H9 (cell line): Measurements from ENCODE around the gene CALHM1. TPM values are rescaled to one million over a fixed set of nuclear protein-coding genes. Genes with fewer than 3 reads are reported as not detected.

Experiments
- DNase-seq: peaks from one replicate; pipeline ENCODE4 v3.0.0-alpha.2; 2017
- H2AFZ ChIP-seq: one replicate; pipeline ENCODE4 v1.6.1; 2013; ENCODE audit warnings: mild to moderate bottlenecking, low read length, control low read depth, moderate library complexity
- H2AK5ac ChIP-seq: 2 replicates; pipeline ENCODE4 v1.6.1; 2013; ENCODE audit warnings: low read length, control low read depth, mixed read lengths; ENCODE audit not compliant: insufficient read length
- H2BK120ac ChIP-seq: one replicate; pipeline ENCODE4 v1.6.1; 2013; ENCODE audit warnings: low read depth, mild to moderate bottlenecking, low read length, control low read depth, inconsistent platforms; ENCODE audit not compliant: poor library complexity, severe bottlenecking
- H2BK12ac ChIP-seq: 2 replicates; pipeline ENCODE4 v1.6.1; 2013; ENCODE audit warnings: low read length, control low read depth, mixed read lengths, low read depth; ENCODE audit not compliant: insufficient read length
- H2BK15ac ChIP-seq: 2 replicates; pipeline ENCODE4 v1.6.1; 2013; ENCODE audit warnings: low read depth, low read length, control low read depth
- H2BK20ac ChIP-seq: one replicate; pipeline ENCODE4 v1.6.1; 2013; ENCODE audit warnings: low read depth, mild to moderate bottlenecking, low read length, control low read depth, inconsistent platforms; ENCODE audit not compliant: poor library complexity, severe bottlenecking
- H2BK5ac ChIP-seq: 2 replicates; pipeline ENCODE4 v1.6.1; 2013; ENCODE audit warnings: low read length, control low read depth, mixed read lengths; ENCODE audit not compliant: insufficient read length
- H3K14ac ChIP-seq: 2 replicates; pipeline ENCODE4 v1.6.1; 2013; ENCODE audit warnings: low read length, control low read depth; ENCODE audit not compliant: insufficient read depth
- H3K18ac ChIP-seq: 2 replicates; pipeline ENCODE4 v1.6.1; 2013; ENCODE audit warnings: low read depth, mild to moderate bottlenecking, mixed read lengths, low read length, control low read depth; ENCODE audit not compliant: insufficient read length
- H3K23ac ChIP-seq: 2 replicates; pipeline ENCODE4 v1.6.1; 2013; ENCODE audit warnings: low read length, control low read depth, mixed read lengths, low read depth; ENCODE audit not compliant: insufficient read length
- H3K23me2 ChIP-seq: 2 replicates; pipeline ENCODE4 v1.6.1; 2013; ENCODE audit warnings: low read depth, mild to moderate bottlenecking, mixed read lengths, low read length, control low read depth; ENCODE audit not compliant: insufficient read length, poor library complexity, severe bottlenecking
- H3K27ac ChIP-seq: 2 replicates; pipeline ENCODE4 v1.5.1; 2013; ENCODE audit warnings: low read length, control low read depth, mixed read lengths, low read depth; ENCODE audit not compliant: insufficient read length
- H3K27me3 ChIP-seq: 2 replicates; pipeline ENCODE4 v1.6.1; 2013; ENCODE audit warnings: low read length, control low read depth, inconsistent platforms; ENCODE audit not compliant: insufficient read depth
- H3K4ac ChIP-seq: 2 replicates; pipeline ENCODE4 v1.6.1; 2013; ENCODE audit warnings: low read depth, mild to moderate bottlenecking, control low read depth, inconsistent platforms, low read length, moderate library complexity
- H3K4me1 ChIP-seq: 2 replicates; pipeline ENCODE4 v1.6.1; 2013; ENCODE audit warnings: low read length, control low read depth, inconsistent platforms; ENCODE audit not compliant: insufficient read depth
- H3K4me2 ChIP-seq: 2 replicates; pipeline ENCODE4 v1.6.1; 2013; ENCODE audit warnings: low read length, control low read depth, mixed read lengths; ENCODE audit not compliant: insufficient read length, insufficient read depth
- H3K56ac ChIP-seq: 2 replicates; pipeline ENCODE4 v1.6.1; 2013; ENCODE audit warnings: low read depth, mild to moderate bottlenecking, mixed read lengths, low read length, control low read depth; ENCODE audit not compliant: insufficient read length
- H3K79me1 ChIP-seq: 2 replicates; pipeline ENCODE4 v1.6.1; 2013; ENCODE audit warnings: low read depth, mild to moderate bottlenecking, moderate library complexity, low read length, control low read depth, inconsistent platforms; ENCODE audit not compliant: insufficient read depth, poor library complexity, severe bottlenecking
- H3K79me2 ChIP-seq: 2 replicates; pipeline ENCODE4 v1.6.1; 2013; ENCODE audit warnings: low read length, control low read depth, inconsistent platforms; ENCODE audit not compliant: insufficient read depth
- H3K9ac ChIP-seq: 2 replicates; pipeline ENCODE4 v1.6.1; 2013; ENCODE audit warnings: low read length, control low read depth, mixed read lengths; ENCODE audit not compliant: insufficient read length; ENCODE audit errors: extremely low read depth
- H3K9me3 ChIP-seq: one replicate; pipeline ENCODE4 v1.6.1; 2013; ENCODE audit warnings: low read depth, low read length, inconsistent platforms; ENCODE audit not compliant: control insufficient read depth
- H3T11ph ChIP-seq: one replicate; pipeline ENCODE4 v1.6.1; 2013; ENCODE audit warnings: mild to moderate bottlenecking, low read length, control low read depth, inconsistent platforms
- H4K20me1 ChIP-seq: one replicate; pipeline ENCODE4 v1.6.1; 2013; ENCODE audit not compliant: control insufficient read depth, insufficient read length, insufficient read depth
- H4K5ac ChIP-seq: 2 replicates; pipeline ENCODE4 v1.6.1; 2013; ENCODE audit warnings: low read depth, mild to moderate bottlenecking, mixed read lengths, low read length, control low read depth; ENCODE audit not compliant: insufficient read length
- H4K8ac ChIP-seq: replicated peaks from 2 replicates; pipeline ENCODE4 v1.6.1; 2013; ENCODE audit warnings: low read length, control low read depth, mixed read lengths, low read depth; ENCODE audit not compliant: insufficient read length
- H4K91ac ChIP-seq: 2 replicates; pipeline ENCODE4 v1.6.1; 2013; ENCODE audit warnings: low read depth, mild to moderate bottlenecking, moderate library complexity, mixed read lengths, low read length, control low read depth; ENCODE audit not compliant: insufficient read length
- H3K27ac Mint-ChIP-seq, 3 experiments: 2 replicates in 2 of 3; 3 replicates in 1 of 3; pipeline ENCODE4 v1.8.0; 2020 to 2021; ENCODE audit warnings: mixed read lengths in 3 of 3, mild to moderate bottlenecking in 1 of 3, moderate library complexity in 1 of 3
- H3K27me3 Mint-ChIP-seq: 2 replicates; pipeline ENCODE4 v1.8.0; 2021; ENCODE audit warnings: low read depth, mild to moderate bottlenecking, moderate library complexity, mixed read lengths
- H3K36me3 Mint-ChIP-seq, 3 experiments: 2 replicates in 2 of 3; 3 replicates in 1 of 3; pipeline ENCODE4 v1.8.0; 2020 to 2021; ENCODE audit warnings: low read depth in 3 of 3, mixed read lengths in 3 of 3; ENCODE audit not compliant: insufficient read depth in 1 of 3
- H3K4me1 Mint-ChIP-seq, 2 experiments: 2 replicates each; pipeline ENCODE4 v1.8.0; 2020; ENCODE audit warnings: mixed read lengths in 2 of 2
- H3K4me3 Mint-ChIP-seq, 2 experiments: 2 replicates in 1 of 2; 3 replicates in 1 of 2; pipeline ENCODE4 v1.8.0; 2020 to 2021; ENCODE audit warnings: mild to moderate bottlenecking in 2 of 2, mixed read lengths in 2 of 2, moderate library complexity in 1 of 2
- H3K9me3 Mint-ChIP-seq, 2 experiments: 2 replicates in 1 of 2; 3 replicates in 1 of 2; pipeline ENCODE4 v1.8.0; 2020; ENCODE audit warnings: mild to moderate bottlenecking in 2 of 2, mixed read lengths in 2 of 2, moderate library complexity in 1 of 2
- WGBS: extraction: QIAGEN DNeasy Blood & Tissue Kit; methylation state at CpG from one replicate; pipeline ENCODE4 v1.1.7; 2013; ENCODE audit warnings: missing lambda C conversion rate, low lambda C conversion rate, mixed read lengths; ENCODE audit not compliant: insufficient read length; ENCODE audit errors: extremely low coverage; 5-methylcytosine and 5-hydroxymethylcytosine counted together
- total RNA-seq: library from RNA; stranded (reverse); gene quantifications from 2 replicates; pipeline ENCODE4 v1.2.1, GENCODE V29; 2021
- TF ChIP-seq, protein P1 (sequence below): fragments of 200-600 bp; sonication (generic); conservative IDR thresholded peaks from 3 replicates; pipeline ENCODE4 v1.8.0; 2021; ENCODE audit warnings: antibody characterized with exemption, mild to moderate bottlenecking

Gene CALHM1
- total RNA-seq, 1 experiment from 2014 or later: 0.13 TPM

DNA sequence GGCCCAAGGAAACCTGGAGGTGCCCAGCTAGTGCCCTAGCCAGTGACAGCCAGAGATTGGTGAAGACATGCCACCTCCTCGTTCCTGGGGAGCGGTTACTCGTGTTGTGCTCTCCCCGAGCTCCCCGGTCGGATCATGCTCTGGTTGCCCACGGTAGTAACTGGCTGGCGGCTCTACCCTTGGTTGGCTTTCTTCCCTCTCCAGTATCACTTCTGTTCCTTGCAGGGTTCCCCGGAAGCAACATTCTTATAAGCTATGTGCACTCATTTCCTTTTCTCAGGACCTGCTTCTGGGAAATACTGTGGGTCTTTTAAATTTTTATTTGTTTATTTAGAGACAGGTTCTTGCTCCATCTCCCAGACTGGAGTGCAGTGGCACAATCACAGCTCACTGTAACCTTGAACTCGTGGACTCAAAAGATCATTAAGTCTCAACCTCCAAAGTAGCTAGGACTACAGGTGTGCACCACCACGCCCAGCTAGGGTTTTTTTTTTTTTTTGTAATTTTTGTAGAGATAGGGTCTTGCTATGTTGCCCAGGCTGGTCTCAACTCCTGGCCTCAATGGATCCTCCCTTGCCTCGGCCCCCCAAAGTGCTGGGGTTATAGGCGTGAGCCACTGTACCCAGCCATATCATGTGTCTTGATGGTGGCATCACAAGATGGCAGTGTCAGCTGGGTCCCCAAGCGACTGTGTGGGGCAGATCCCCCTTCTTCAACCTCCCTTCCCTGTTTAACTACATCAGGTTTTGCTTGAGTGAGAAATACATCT lies 6.9 kb upstream of the CALHM1 start:
- no peaks in the 10 kb centered on the region for H4K20me1 ChIP-seq
- no peak overlapping the region for H3T11ph ChIP-seq
- H3K56ac ChIP-seq: no peak overlapping the region
- no peak overlapping the region for H3K18ac ChIP-seq
- no peaks in the 10 kb centered on the region for H3K27me3 ChIP-seq
- no peak overlapping the region for H4K5ac ChIP-seq
- Mint-ChIP-seq H3K4me3 (no peak overlapping the region), H3K4me1 (peaks cover 3% of the 10 kb centered on the region in 2 experiments; a peak in 1 of 4 replicates), H3K27me3 (peaks cover 9% of the 10 kb centered on the region), H3K9me3 (no peaks in the 10 kb centered on the region), H3K27ac (no peak overlapping the region), H3K36me3 (no peaks in the 10 kb centered on the region)
- H4K91ac ChIP-seq: no peak overlapping the region
- no peak overlapping the region for H4K8ac ChIP-seq
- H2BK12ac ChIP-seq: no peak overlapping the region
- no peak overlapping the region for H3K14ac ChIP-seq
- no peak overlapping the region for H2BK120ac ChIP-seq
- H3K23ac ChIP-seq: no peak overlapping the region
- no peak overlapping the region for H2BK15ac ChIP-seq
- no peaks in the 10 kb centered on the region for H3K79me1 ChIP-seq
- no peak overlapping the region for H3K4ac ChIP-seq
- no peak overlapping the region for H2AFZ ChIP-seq
- no peaks in the 10 kb centered on the region for H3K79me2 ChIP-seq
- no peak overlapping the region for H3K27ac ChIP-seq
- TF ChIP-seq, protein P1, sequence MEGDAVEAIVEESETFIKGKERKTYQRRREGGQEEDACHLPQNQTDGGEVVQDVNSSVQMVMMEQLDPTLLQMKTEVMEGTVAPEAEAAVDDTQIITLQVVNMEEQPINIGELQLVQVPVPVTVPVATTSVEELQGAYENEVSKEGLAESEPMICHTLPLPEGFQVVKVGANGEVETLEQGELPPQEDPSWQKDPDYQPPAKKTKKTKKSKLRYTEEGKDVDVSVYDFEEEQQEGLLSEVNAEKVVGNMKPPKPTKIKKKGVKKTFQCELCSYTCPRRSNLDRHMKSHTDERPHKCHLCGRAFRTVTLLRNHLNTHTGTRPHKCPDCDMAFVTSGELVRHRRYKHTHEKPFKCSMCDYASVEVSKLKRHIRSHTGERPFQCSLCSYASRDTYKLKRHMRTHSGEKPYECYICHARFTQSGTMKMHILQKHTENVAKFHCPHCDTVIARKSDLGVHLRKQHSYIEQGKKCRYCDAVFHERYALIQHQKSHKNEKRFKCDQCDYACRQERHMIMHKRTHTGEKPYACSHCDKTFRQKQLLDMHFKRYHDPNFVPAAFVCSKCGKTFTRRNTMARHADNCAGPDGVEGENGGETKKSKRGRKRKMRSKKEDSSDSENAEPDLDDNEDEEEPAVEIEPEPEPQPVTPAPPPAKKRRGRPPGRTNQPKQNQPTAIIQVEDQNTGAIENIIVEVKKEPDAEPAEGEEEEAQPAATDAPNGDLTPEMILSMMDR: no peak
- H3K9me3 ChIP-seq: no peaks in the 10 kb centered on the region
- DNase-seq: no peak
- no CpG with 5 or more reads among the region's 14 CpGs for WGBS
- H2BK20ac ChIP-seq: no peak overlapping the region
- H3K23me2 ChIP-seq: no peaks in the 10 kb centered on the region
- no peak overlapping the region for H3K9ac ChIP-seq
- H3K4me1 ChIP-seq: no peaks in the 10 kb centered on the region
- no peak overlapping the region for H3K4me2 ChIP-seq
- H2BK5ac ChIP-seq: no peak overlapping the region
- H2AK5ac ChIP-seq: no peak overlapping the region
